HepG2 (cell line): Measurements from ENCODE around the gene RHOBTB1. TPM values are rescaled to one million over a fixed set of nuclear protein-coding genes. Genes with fewer than 3 reads are reported as not detected.

Experiments used
- ATAC-seq: fragments of 200-7000 bp; cut with Tn5 transposase; 3 replicates; pipeline ENCODE4 v1.9.1; 2020; ENCODE audit warnings: mild to moderate bottlenecking, moderate library complexity
- BruUV-seq: library from RNA; stranded (reverse); fragments of 400-500 nt; replicated peaks from 2 replicates; lab custom pipeline; 2021; lab: Mats Ljungman, UMichigan
- CTCF ChIA-PET: fragments of 300-600 bp; formaldehyde crosslinking; extraction: SDS; loops from one replicate; lab custom pipeline; 2021; ENCODE audit warnings: low total read pairs, inconsistent platforms, low intra/inter-chr PET ratio; lab: Yijun Ruan, JAX
- POLR2A ChIA-PET: fragments of 350-600 bp; sonication (Branson Sonifier 250); formaldehyde crosslinking; loops from one replicate; lab custom pipeline; 2020; ENCODE audit warnings: antibody characterized with exemption, inconsistent platforms; lab: Yijun Ruan, JAX
- DNase-seq: peaks from one replicate; pipeline ENCODE4 v3.0.0-alpha.2; 2015; ENCODE audit warnings: low spot score
- FAIRE-seq: peaks from 3 replicates; lab custom pipeline; 2011; peaks lifted over from hg19 to GRCh38; lab: Jason Lieb, UNC
- H2AFZ ChIP-seq: one replicate; pipeline ENCODE4 v1.6.1; 2011; ENCODE audit warnings: low read length, inconsistent platforms
- H3K27ac ChIP-seq: fragments of 300-600 bp; 3 replicates; pipeline ENCODE4 v1.8.0; 2011; ENCODE audit warnings: mixed run types, mild to moderate bottlenecking, mixed read lengths, low read length, inconsistent platforms; ENCODE audit not compliant: insufficient read depth; ENCODE audit errors: extremely low read length
- H3K27me3 ChIP-seq, 2 experiments: fragments of 200-600 bp in 1 of 2; 2 replicates in 1 of 2; 3 replicates in 1 of 2; pipeline versions ENCODE4 v1.6.0 to v1.8.0; 2011; ENCODE audit warnings: low read length in 2 of 2, mild to moderate bottlenecking in 2 of 2, moderate library complexity in 2 of 2, inconsistent platforms in 1 of 2; ENCODE audit not compliant: insufficient read depth in 2 of 2, control insufficient read depth in 1 of 2
- H3K36me3 ChIP-seq, 2 experiments: fragments of 200-600 bp in 1 of 2; replicated peaks in 1 of 2; 2 replicates in 1 of 2; 3 replicates in 1 of 2; pipeline versions ENCODE4 v1.5.1 to v1.8.0; 2011; ENCODE audit warnings: low read length in 2 of 2, inconsistent platforms in 1 of 2; ENCODE audit not compliant: insufficient read depth in 2 of 2, control insufficient read depth in 1 of 2
- H3K4me1 ChIP-seq: 2 replicates; pipeline ENCODE4 v1.5.1; 2012; ENCODE audit warnings: low read length, inconsistent platforms; ENCODE audit not compliant: insufficient read depth
- H3K4me2 ChIP-seq: 2 replicates; pipeline ENCODE4 v1.6.0; 2011; ENCODE audit warnings: low read depth, low read length, inconsistent platforms
- H3K4me3 ChIP-seq, 3 experiments: fragments of 200-600 bp in 1 of 3; sonication (generic), shearing (Covaris generic) in 1 of 3; replicated peaks in 1 of 3; 2 replicates each; pipeline ENCODE4 v1.5.1; 2011 to 2016; ENCODE audit warnings: low read length in 3 of 3, inconsistent platforms in 2 of 3, low read depth in 2 of 3, mild to moderate bottlenecking in 2 of 3, control low read depth in 1 of 3, mixed read lengths in 1 of 3; ENCODE audit not compliant: insufficient read depth in 1 of 3
- H3K79me2 ChIP-seq: one replicate; pipeline ENCODE4 v1.6.1; 2011; ENCODE audit warnings: low read length, inconsistent platforms; ENCODE audit not compliant: insufficient read depth
- H3K9ac ChIP-seq: 2 replicates; pipeline ENCODE4 v1.6.0; 2011; ENCODE audit warnings: mild to moderate bottlenecking, low read depth, low read length, inconsistent platforms; ENCODE audit not compliant: insufficient read depth
- H3K9me3 ChIP-seq: 2 replicates; pipeline ENCODE4 v1.5.1; 2012; ENCODE audit warnings: mild to moderate bottlenecking, low read length
- H4K20me1 ChIP-seq: 2 replicates; pipeline ENCODE4 v1.6.0; 2011; ENCODE audit warnings: inconsistent platforms, mild to moderate bottlenecking, low read length, moderate library complexity; ENCODE audit not compliant: insufficient read depth
- CC2D1A ChIP-seq: sonication (generic); formaldehyde crosslinking; IDR thresholded peaks from 2 replicates; pipeline ENCODE4 v1.8.1; 2023; ENCODE audit warnings: mild to moderate bottlenecking, missing genetic modification reagents
- RNF219 ChIP-seq: sonication (generic); formaldehyde crosslinking; IDR thresholded peaks from 2 replicates; pipeline ENCODE4 v1.5.0; 2020; ENCODE audit warnings: mild to moderate bottlenecking, missing genetic modification reagents
- SNAI1 ChIP-seq: sonication (generic); formaldehyde crosslinking; IDR thresholded peaks from 2 replicates; pipeline ENCODE4 v1.5.0; 2020; ENCODE audit warnings: mild to moderate bottlenecking, missing genetic modification reagents, borderline replicate concordance
- YEATS4 ChIP-seq: sonication (generic); formaldehyde crosslinking; IDR thresholded peaks from 2 replicates; pipeline ENCODE4 v1.4.0; 2020; ENCODE audit warnings: missing genetic modification reagents, borderline replicate concordance
- ZBTB26 ChIP-seq: IDR thresholded peaks from 2 replicates; pipeline ENCODE4 v1.6.1; 2016; ENCODE audit warnings: missing compliant biosample characterization, missing genetic modification reagents, borderline replicate concordance
- ZC3H13 ChIP-seq: sonication (generic); formaldehyde crosslinking; IDR thresholded peaks from 2 replicates; pipeline ENCODE4 v1.8.1; 2023; ENCODE audit warnings: mild to moderate bottlenecking, missing genetic modification reagents, moderate library complexity
- ZNF431 ChIP-seq: sonication (generic); formaldehyde crosslinking; IDR thresholded peaks from 2 replicates; pipeline ENCODE4 v1.9.0; 2022; ENCODE audit warnings: missing genetic modification reagents, low read depth, mild to moderate bottlenecking, borderline replicate concordance
- ZNF567 ChIP-seq: sonication (generic); formaldehyde crosslinking; IDR thresholded peaks from 2 replicates; pipeline ENCODE4 v1.8.1; 2023; ENCODE audit warnings: mild to moderate bottlenecking, missing genetic modification reagents, borderline replicate concordance
- WGBS: methylation state at CpG from one replicate; pipeline ENCODE4 v1.1.6; 2017; ENCODE audit warnings: low lambda C conversion rate; 5-methylcytosine and 5-hydroxymethylcytosine counted together
- in situ Hi-C: cut with HindIII; loops from 2 replicates; pipeline ENCODE4 v1.10.0; 2017; ENCODE audit warnings: low pct_unique_long_range_greater_than_20kb; ENCODE audit not compliant: extremely low pct_ligation_motif_present
- intact Hi-C: fragments of 100-400 bp; cut with micrococcal nuclease; formaldehyde crosslinking; loops from one replicate; pipeline ENCODE4 v1.10.0; 2022; ENCODE audit not compliant: unreplicated experiment
- polyA plus RNA-seq, 8 experiments: library from polyadenylated mRNA; depleted of rRNA in 3 of 8; stranded (reverse) in 7 of 8; unstranded in 1 of 8; fragments of >200 nt; fragmentation: Illumina TruSeq in 4 of 8; extraction: Trizol in 4 of 8; gene quantifications; 2 replicates each; pipeline versions ENCODE4 v1.2.1 to v1.2.3, GENCODE V29; 2011 to 2016; ENCODE audit warnings: low read depth in 4 of 8, missing spikeins in 1 of 8, mixed read lengths in 1 of 8; ENCODE audit not compliant: insufficient read depth in 1 of 8
- total RNA-seq, 5 experiments: library from RNA; depleted of rRNA; stranded (reverse); fragments of >200 nt; fragmentation: Illumina TruSeq; extraction: Trizol; gene quantifications; 2 replicates each; pipeline ENCODE4 v1.2.3, GENCODE V29; 2016; ENCODE audit warnings: low read depth in 1 of 5
- TF ChIP-seq, protein P1 (sequence below): sonication (generic); formaldehyde crosslinking; IDR thresholded peaks from 2 replicates; pipeline ENCODE4 v1.5.0; 2020; ENCODE audit warnings: mild to moderate bottlenecking, low read depth, missing genetic modification reagents, borderline replicate concordance
- TF ChIP-seq, protein P2 (sequence below): sonication (generic); formaldehyde crosslinking; IDR thresholded peaks from 2 replicates; pipeline ENCODE4 v1.5.0; 2020; ENCODE audit warnings: missing genetic modification reagents, mild to moderate bottlenecking, borderline replicate concordance

The RHOBTB1 gene
- total and polyA plus RNA-seq, 2 of the 13 experiments (the other 11 are each of a cell fraction or from before 2014, with no cell fraction given): 18.8 to 59.5 TPM

DNA sequence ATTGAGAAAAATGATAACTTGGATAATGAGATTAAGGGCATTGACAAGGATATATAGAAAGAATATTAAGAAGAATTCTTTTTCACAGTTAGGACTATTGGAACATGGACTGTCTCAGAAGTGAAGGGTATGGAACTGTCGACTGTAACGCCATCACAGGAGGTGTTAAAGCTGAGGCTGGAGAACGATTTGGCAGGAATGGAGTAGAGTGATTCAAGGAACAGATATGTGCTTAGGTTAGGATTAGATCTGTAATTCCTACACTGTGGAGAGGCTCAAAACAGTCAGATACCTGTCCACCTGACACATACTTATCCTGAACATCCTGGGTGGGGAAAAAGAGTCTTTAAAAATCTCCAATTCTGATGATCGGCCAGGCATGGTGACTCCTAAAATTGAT is 30.9 kb downstream of the RHOBTB1 start:
- Histone ChIP-seq H3K27me3 (no peaks in the 10 kb centered on the region), H3K4me3 (no peak overlapping the region), H3K4me1 (peaks cover 10% of the 10 kb centered on the region), H3K27ac (no peak overlapping the region), H3K9ac (no peak overlapping the region), H3K36me3 (peaks cover 13 to 26% of the 10 kb centered on the region in 2 experiments), H3K79me2 (no peaks in the 10 kb centered on the region), H3K9me3 (no peaks in the 10 kb centered on the region), H4K20me1 (no peaks in the 10 kb centered on the region), H3K4me2 (no peak overlapping the region), H2AFZ (no peak overlapping the region)
- CTCF ChIA-PET: no interaction called here
- in situ Hi-C loops: no loop called here
- no peak for FAIRE-seq
- no peak for DNase-seq
- no peak for ATAC-seq
- TF ChIP-seq CC2D1A (CRISPR knock-in tag): no peak
- TF ChIP-seq RNF219: no peak
- TF ChIP-seq YEATS4: no peak
- no peak for TF ChIP-seq ZC3H13 (CRISPR knock-in tag)
- TF ChIP-seq, protein P1, sequence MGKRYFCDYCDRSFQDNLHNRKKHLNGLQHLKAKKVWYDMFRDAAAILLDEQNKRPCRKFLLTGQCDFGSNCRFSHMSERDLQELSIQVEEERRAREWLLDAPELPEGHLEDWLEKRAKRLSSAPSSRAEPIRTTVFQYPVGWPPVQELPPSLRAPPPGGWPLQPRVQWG (CRISPR knock-in tag): no peak
- TF ChIP-seq, protein P2, sequence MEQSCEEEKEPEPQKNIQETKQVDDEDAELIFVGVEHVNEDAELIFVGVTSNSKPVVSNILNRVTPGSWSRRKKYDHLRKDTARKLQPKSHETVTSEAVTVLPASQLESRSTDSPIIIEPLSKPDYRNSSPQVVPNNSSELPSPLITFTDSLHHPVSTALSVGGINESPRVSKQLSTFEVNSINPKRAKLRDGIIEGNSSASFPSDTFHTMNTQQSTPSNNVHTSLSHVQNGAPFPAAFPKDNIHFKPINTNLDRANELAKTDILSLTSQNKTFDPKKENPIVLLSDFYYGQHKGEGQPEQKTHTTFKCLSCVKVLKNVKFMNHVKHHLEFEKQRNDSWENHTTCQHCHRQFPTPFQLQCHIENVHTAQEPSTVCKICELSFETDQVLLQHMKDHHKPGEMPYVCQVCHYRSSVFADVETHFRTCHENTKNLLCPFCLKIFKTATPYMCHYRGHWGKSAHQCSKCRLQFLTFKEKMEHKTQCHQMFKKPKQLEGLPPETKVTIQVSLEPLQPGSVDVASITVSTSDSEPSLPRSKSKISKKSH (CRISPR knock-in tag): no peak
- no peak for TF ChIP-seq ZNF431 (CRISPR knock-in tag)
- TF ChIP-seq SNAI1: no peak
- TF ChIP-seq ZBTB26: no peak
- TF ChIP-seq ZNF567 (CRISPR knock-in tag): no peak
- POLR2A ChIA-PET: no interaction called here
- WGBS: 94% methylated on average over 4 of the region's 4 CpGs
- intact Hi-C loops: no loop called here
- no TSS peak for BruUV-seq
